CD4-positive, alpha-beta T cell treated with Interleukin-2 at 100 ng/mL for 4 hours (primary cell): ENCODE data around the gene OLFML1.

Experiments used
- DNase-seq: peaks from one replicate; pipeline ENCODE4 v3.0.0-alpha.2; 2020; ENCODE audit warnings: low spot score

The OLFML1 gene

DNA sequence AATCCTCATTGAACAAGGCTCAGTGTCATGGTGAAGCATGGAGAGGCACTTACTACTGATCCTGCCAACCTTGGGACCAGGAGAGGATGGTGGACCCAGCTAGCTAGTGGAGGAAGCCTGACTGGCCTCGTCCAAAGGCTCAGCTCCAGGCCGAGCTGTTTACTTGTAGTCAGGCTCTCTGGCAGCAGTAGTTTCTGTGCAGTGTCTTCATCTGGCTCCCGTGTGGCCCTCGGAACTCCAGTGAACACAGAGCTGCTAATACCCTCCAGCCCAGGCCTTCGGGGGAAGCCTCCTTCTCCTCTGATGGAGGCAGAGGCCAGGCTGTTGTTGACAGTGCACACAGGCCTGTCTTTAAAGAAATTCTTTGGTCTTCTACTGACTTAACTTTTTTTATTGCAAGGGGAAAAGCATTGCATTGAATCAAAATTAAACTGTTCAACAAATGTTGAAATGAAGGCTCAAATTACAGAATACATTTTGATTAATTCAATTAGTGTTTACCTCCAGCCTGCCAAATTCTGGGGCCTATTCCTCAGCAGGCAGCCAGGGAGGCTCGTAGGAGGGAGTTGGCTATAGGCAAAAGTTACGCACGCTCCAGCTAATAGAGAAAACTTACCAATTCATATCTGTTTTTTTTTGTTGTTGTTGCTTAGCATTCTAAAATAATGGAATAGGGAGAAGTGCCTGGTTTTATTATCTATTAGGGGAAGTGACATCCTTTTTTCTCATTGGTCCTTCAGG, 47.3 kb downstream of the OLFML1 start:
- DNase-seq: no peak

DNA sequence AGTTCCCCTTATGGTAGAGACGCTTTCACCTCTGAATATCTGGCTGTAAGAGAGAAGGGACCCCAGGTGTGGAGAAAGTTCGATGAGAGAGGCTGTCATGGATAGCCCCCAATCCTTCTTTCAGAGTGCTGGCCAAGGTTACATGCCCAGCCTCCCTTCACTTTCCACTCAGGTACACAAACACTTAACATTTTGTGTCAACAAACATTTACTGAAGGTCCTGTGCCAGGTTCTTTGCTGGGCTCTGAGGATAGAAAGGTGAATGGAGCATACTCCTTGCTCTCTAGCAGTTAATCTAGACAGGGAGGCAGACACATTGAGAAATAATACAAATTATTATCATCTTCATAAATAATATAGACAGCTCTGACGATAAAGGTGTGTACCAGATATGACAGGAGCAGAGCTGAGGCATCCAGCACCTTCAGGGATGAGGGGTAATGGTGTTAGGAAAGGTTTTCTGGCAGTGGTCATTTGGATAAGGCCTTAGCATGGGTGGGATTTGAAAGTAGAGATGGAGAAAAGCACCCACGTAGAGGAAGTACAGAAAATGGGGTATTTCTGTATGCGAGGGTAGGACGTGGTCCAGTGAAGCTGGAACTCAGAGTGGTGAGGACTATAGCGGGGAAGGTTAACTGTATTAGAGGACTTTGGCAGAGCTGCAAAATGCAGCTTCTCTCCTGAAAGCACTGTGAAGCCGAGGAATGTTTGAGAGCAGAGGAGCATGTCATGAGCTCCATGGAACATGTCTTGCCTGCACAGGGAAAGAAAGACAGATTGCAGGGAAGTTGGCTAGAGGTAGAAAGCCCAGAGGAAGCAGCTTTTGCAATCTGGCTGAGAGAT, 48.1 kb downstream of the OLFML1 start:
- no peak for DNase-seq

DNA sequence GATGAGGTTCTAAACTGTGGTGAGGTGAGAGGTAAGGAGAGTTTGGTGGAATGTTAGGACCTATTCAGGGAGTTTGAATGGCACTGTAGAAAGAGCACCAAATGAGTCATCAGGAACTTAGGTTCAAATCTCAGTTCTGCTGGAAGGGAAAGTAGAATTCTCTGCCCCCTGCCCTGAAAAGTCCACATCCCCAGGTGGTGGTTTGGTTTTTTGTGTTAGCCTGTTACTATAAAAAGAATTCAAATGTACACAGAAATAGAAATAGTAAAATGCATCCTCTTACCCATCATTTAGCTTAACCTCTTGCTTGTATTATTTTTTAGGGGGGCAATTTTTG, 48.7 kb downstream of the OLFML1 start:
- no peak for DNase-seq

DNA sequence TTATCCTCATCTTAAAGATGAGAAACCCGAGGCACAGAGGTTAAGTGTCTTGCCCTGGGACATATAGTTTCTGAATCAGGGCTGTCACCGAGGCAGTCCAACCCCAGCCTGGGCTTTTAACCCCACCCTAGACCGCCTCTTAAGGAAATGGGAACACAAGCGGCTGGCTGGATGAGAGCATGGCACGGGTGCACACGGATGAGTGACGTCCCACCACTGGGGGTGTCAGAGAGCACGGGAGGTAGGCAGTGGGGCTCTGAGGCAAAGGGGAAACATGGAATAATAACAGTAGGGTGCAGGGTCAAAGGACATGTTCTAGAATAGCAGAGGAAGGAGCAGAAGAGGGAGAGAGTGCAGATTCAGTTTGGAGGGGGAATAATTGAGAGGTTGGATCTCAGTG, 50.8 kb downstream of the OLFML1 start:
- no peak for DNase-seq

DNA sequence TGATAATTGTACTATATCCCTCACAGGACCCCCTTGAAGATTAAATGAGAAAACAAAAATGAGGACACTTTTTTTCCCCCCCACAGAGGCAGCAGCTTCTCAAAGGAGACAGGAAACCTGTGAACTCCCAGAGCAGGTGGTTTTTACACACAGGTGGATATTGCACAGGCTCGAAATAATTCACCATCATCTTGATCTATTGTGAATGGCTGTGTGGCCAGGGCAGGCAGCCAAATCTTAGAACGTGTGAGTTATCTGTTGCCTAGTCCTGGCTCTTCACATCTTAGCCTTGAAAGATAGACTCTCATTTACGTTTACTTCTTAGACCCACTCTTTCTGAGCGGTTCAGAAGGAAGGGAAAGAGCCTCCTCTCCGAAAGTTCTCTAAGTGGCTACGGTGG, 52.0 kb downstream of the OLFML1 start:
- no peak for DNase-seq

DNA sequence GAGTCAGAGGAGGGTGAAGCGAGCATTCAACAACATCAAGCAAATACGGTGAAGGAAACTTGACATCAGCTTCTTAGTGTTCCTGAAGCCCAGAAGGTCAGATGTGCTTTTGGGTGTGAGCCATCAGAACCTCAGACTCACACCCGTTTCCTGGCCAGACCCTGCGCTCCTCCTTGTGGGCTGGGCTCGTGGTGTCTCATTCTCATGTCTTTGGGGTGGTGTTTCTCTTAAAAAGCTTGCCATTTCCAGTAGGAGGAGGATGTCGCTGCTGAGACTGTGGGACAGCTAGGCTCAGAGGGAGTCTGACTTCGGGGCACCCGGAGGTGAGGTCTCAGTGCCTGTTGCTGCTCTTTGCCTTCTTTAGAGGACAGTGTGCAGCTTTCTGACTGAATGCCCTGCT, 52.7 kb downstream of the OLFML1 start:
- peak; percentile 39 for DNase-seq

DNA sequence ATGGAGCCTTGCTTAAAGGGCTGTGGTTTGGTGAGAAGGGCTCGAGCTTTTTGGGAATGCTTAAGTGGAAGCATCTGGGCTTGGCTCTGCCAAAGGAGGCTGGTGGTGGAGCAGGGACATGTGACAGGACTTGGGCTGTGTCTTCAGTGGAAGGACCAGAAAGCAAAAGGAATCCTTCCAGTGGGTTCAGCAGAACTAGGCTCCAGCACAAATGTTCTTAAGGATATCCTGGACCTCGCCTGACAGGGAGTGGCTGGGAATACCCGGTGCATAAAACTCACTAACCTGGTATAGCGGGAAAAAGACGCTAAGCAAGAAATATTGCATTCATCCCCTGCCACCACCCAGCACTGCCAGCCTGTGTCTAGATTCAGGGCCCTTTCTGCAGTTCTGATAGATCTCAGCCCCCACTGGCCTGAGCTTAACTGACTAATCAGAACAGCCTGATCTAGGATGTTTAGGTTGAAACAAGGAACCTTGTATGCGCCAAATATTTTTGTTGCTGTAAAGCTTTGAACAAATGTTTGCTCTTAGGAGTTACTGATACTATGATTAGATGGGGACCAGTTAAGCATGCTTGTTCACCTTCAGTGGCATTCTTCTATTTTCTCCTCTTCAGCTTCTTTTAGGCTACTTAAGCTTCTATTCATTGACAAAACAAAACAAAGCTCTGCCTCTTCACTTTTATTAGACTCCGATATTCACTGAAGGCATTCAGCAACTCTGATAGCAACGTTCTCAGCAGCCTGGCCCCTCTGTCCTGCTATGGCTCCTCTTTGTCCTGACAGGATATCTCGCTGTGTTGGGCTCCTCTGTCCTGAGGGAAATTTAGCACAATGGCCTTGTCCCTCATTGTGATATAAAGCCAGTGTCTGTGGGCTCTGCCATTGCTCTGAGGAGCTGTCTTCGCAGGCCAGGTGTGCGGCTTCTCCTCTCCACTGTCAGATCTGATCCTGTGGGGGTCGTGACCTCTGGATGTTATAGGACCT, 53.5 kb downstream of the OLFML1 start:
- no peak for DNase-seq

DNA sequence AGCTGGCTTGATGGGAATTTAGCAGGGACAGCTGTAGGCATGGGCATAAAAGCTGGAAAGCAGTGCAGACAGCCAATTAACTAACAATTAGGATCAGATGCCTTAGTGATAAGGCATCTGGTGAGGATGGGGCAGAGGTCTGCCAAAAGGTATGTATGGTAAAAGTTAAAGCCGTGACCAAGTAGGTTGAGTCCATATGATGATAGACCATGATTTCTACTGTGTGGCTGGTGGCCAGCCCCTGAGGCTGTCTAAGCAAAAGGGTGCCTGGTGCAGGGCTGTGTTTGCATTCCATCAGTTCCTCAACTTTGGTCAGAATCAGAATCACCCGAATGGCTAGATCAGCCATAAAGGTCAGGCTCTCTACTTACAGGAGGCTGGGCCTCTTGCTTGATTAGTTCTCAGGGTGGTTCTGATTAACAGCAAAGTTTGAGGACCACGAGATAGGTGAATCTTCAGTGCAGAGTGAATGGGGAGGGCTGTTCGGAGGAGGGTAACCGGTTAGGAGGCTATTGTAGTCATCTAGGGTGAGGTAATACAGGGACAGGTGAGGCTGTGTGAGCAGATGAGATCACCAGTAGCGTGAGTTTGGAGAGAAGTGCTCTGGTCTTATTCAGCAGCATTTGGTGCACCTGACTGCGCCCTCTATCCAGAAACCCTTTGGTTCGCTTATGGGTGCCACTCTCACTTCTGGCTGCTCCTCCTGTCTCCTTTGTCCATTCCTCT, 55.7 kb downstream of the OLFML1 start:
- DNase-seq: no peak

DNA sequence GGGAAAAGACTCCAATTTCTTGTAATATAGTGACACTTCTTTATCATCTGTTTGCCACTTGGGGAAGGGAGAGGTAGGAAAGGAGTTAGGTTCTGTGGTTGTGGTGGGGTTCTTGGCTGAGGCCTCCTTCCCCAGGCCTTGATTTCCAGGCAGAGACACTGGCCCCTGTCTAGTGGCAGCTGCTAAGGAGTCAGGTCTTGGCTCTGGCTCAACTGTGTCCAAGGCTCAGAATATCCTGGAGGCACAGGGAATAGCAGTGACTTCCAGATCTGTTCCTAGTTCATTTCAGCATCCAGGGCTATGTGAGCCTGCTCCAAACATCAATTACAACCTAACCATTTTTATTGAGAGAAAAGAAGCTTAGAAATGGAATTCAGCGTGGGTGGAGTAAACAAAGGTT, 58.0 kb downstream of the OLFML1 start:
- DNase-seq: no peak

DNA sequence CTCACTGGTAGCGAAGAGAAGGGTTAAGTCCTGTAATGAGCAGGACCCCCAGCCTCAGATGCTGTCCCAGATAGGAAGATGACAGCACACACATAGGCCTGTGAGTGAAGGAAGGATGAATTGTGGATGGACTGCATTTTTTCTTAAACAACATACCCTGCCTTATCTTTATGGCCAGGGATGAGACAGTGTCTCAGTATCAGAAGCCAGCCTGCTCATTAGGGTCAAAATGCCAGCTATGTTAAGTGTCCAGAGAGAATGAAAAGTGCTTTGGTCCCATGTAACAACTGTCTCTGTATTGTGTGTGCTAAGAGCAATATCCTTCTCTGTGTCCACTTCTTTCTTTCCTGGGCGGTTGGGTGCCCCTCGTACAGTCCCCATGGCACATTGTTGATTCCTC, 58.7 kb downstream of the OLFML1 start:
- DNase-seq: no peak

DNA sequence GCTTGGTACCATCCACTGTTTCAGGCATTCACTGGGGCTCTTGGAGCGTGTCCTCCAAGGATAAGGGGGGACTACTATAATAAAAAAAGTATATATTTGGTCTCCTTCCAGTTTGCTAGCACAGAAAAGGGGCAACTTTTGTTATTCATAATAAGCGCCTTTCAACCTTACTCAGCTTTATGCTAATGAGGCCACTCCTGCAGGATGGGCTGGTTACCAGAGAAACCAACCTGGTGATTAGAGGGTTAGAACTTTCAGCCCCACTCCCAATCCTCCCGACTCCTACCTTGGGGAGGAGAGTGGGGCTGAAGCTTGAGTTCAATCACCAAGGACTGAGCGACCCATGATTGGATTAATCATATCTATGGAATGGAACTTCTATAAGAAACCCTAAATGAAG, 60.3 kb downstream of the OLFML1 start:
- DNase-seq: no peak

DNA sequence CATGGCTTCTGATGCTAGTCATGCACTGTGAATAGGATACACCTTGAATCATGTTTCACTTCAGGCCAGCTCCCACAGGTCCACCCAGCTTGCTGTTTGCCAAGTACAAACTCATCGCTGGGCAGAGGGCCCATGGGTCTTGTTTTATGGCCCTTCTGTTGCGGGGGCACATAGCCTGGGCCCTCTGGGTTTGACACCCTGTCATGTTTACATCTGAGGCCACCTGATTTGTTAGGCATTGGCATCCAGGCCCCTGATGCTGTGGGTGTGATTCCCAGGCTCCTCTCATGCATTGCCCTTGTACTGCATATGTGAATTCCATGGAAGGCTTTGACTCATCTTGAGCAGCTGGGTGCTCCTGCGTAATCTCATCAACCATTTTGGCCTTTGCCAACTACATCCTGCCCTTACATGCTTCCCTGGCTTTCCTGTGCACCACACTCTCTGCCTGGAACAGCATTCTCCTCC, 61.1 kb downstream of the OLFML1 start:
- no peak for DNase-seq

DNA sequence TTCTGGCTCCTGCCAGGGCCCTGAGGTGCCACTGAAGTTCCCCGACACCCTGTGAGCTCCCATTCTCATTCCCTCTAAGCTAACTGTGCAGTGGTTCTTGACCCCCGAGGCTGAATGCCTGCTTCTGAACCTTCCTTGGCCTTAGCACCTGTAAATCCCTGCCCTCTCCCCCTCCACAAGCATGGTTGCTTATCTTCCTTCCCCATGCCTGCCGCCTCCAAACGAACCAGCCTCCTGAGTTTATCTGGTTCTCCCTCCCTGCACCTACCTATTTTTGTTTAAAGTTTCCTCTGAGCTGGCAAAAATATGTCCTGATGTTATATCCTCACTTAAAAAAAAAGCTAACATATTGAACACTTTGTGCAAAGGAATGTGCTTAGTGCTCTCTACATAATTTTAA, 62.4 kb downstream of the OLFML1 start:
- DNase-seq: no peak

DNA sequence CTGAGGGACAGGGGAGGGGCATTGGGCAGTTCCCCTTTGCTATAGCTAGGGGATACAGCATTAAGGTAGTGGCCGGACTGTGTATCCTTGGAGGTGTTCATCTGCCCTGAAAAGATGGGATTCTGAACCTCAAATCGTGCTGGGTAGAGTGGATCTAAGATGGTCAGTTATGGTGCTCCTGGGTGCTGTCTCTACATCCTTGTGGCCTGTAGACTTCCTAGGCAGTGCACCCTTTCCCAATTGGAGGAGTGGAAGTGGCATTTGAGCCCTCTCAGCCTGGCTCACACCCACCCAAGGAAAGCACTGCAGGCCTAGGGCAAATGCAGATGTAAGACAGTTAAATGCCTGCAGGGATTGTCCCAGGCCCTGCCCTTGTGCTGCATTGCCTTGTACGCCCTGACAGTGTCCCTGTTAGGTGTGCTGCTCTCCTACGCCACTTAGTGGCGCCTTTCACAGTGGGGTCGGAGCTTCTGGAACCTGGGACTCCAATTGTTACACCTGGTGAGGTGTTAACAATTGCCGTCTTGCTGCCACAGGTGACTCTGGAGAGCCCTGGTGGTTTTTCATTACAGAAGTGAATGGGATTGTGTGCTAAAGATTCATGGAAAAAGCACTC, 63.5 kb downstream of the OLFML1 start:
- DNase-seq: peak; percentile 10

DNA sequence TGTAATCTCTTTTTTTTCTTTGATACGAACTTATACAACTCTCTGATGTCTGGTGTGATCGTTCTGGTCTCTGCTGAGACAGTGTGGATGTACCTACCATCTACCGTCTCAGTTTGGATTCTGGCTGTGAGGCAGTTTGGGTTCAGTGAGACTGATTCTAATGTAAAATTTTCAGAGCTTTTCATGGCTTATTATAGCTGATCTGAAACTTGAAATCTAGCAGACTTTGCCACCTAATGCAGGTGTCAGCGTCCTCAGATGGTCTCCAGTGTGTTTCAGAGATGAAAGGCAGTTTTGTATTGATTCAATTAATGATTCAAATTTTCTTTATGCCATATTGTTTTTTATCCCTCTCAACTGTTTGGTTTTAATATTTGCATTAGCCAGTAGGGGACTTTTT, 64.4 kb downstream of the OLFML1 start:
- no peak for DNase-seq

DNA sequence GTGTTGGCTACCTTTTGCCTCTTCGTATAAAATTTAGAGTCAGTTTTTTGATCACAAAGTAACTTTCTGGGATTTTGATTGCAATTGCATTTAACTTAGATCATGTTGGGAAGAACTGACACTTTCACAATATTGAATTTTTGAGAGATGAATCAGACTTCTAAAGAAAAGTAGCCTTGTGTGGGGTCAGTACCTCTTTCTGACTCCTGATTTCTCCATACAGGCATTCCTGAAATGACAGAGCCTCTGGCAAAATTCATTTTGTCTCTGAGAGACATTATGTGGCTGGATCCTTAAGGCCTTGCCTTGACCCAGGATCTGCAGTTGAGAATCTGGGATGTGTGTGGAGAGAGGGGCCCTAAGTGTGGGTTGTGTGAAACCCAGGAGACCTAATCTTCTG, 66.3 kb downstream of the OLFML1 start:
- DNase-seq: no peak

DNA sequence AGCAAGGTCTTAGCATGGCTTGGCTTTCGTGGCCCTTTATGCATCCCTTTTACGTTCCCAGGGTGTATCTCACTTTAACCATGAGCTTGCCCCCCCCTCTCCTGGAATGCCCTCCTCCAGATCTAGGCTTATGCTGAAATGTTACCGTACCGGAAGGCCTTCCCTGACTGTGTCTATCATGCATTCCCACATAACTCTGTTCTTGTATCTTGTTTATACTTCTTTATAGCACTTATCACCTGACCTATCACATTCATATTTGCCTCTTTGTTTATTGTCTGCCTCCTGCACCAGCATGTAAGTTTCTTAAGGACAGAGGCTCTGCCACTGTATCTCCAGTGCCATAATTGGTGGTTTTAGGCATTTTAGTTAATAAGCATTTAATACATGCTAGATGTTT, 67.4 kb downstream of the OLFML1 start:
- DNase-seq: no peak

DNA sequence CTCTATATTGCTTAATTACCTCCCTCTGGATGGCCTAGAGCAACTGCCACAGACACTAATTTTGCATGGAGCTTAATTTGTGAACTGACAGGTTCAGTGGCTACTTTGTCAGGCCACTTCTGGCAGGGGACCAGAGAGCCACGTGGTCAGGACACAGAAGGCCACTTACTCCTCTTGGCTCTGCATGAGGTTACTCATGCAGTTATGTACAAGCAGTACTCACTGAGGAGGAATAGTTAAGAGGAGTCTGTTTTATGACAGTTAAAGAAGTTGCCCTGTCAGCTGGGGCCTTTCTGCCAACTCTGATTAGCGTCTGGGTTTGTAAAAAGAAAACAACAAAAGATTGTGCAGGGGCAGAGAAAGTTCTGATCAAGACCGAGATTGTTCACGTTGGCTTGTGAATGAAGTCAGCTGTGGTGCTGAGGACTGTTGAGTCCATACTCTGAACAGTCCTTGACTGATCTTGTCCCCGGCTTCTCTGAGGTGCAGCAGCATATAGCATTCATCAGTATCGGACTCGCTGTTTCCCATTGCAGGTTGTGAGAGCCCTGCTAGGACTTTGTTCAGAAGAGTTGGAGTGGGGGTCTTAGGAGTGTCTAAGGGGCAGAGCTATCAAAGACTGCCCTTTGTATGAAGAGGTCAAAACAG, 69.9 kb downstream of the OLFML1 start:
- DNase-seq: no peak

DNA sequence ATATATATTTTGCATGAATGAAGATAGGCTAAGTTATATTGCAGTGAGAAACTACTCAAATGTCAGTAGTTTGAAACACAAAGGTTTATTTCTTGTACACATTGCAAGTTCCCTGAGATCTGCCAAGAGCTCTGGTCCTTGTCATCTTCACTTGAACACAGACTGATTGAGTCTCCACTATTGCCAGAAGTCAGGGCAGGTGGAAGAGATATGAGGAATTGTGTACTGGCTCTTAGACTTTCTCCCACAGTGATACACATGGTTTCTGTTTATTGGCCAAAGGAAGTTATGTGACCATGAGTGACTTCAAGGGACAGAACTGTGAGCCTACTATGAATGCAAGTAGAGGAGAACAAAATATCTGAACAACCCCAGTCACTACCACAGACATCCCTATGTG, 72.7 kb downstream of the OLFML1 start:
- DNase-seq: no peak

DNA sequence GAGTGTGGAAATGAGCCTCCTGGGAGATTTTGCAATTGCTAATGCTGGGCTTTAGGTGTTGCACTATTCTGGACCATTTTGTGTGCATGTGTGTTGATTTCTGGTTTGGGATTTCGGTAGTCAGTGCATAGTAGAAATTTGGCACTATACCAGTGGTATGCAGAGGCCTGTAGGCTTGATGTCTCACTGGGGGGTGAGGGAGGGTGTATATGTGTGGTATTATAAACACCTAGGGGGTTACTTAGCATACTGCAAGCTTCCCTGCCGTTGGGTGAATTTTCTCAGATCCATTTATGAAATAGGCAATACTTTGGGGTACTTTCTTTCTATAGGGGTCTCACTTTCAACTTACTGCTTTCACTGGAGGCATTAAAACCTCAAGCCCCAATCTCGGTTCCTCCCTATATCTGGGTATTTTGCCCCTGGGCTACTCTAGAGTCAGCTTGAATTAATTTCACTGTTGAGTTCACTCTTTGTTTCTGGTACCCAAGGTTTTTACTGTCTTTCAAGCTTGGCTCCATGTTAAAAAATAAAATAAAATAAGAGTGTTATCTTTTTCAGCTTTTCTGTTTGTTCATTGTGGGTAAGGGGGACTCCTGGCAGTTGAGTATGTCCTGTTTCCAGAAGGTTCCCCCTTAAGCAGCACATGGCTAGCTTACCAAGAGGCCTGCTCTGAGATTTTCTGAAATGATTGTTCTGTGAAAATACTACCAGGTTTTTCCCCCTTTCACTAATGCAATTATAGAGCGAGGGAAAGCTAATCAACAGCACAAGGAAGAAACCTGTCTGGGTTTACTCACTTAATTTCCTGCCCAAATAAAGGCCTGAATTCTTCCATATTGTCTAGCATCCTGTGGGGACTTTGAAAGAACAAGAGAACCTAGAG, 74.3 kb downstream of the OLFML1 start:
- DNase-seq: no peak
